Fibroblast of pulmonary artery (primary cell): Measurements from ENCODE around the gene ZSCAN2.
"Not testable (repeated sequence)": the region's sequence is repeated elsewhere in the genome, so short reads cannot be mapped to it uniquely, and the experiment has no call there.

Source experiments
- DNase-seq: peaks from one replicate; pipeline ENCODE4 v3.0.0-alpha.2; 2010; ENCODE audit warnings: low read depth
- H3K4me3 ChIP-seq: replicated peaks from 2 replicates; pipeline ENCODE4 v1.5.1; 2011; ENCODE audit warnings: low read depth, mild to moderate bottlenecking, control low read depth, low read length, moderate library complexity
- TF ChIP-seq, protein P1 (sequence below): IDR thresholded peaks from 2 replicates; pipeline ENCODE4 v1.5.1; 2011; ENCODE audit warnings: mild to moderate bottlenecking, control low read depth, low read length, inconsistent platforms; ENCODE audit errors: missing control alignments

The ZSCAN2 gene

DNA sequence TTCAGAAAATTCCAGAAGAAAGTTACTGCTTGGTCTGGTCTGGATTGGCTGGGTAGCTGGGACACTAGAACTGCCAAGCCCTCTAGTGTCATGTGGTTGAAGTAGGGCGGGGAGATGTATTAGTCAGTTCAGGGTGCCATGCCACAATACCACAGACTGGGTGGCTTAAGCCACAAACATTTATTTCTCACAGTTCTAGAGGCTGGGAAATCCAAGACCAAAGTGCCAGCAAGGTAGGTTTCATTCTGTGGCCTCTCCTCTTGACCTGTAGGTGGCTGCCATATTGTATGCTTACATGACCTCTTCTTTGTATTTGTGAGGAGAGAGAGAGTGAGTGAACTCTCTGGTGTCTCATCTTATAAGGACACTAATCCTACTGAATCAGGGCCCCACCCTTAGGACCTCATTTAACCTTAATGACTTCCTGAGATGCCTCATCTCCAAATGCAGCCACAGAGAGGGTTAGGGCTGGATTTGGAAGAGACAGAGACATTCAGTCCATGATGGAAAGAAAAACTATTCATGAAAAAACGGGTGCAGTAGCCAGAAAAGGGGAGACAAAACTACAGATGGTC, 18.1 kb upstream of the ZSCAN2 start:
- H3K4me3 ChIP-seq = no peak overlapping the region
- TF ChIP-seq, protein P1, sequence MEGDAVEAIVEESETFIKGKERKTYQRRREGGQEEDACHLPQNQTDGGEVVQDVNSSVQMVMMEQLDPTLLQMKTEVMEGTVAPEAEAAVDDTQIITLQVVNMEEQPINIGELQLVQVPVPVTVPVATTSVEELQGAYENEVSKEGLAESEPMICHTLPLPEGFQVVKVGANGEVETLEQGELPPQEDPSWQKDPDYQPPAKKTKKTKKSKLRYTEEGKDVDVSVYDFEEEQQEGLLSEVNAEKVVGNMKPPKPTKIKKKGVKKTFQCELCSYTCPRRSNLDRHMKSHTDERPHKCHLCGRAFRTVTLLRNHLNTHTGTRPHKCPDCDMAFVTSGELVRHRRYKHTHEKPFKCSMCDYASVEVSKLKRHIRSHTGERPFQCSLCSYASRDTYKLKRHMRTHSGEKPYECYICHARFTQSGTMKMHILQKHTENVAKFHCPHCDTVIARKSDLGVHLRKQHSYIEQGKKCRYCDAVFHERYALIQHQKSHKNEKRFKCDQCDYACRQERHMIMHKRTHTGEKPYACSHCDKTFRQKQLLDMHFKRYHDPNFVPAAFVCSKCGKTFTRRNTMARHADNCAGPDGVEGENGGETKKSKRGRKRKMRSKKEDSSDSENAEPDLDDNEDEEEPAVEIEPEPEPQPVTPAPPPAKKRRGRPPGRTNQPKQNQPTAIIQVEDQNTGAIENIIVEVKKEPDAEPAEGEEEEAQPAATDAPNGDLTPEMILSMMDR = no peak
- DNase-seq = no peak

DNA sequence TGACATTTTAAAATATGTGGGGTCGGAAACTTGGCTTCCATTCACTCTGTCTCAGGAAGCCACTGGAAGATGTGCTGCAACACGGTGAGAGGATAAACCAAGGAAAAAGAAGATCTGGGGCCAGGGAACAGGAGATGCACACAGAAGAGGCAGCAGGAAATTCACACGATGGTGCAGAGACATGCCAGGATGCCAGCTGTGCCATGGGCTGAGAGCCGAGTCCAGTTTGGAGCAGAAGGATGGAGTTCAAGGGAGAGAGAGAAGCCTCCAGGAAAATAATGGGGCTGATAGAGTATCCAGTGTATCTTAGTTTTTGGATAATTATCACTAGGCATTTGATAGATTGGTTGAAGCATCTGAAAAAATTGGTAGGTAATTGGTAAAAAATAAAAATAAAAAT, 16.9 kb upstream of the ZSCAN2 start:
- DNase-seq = peak; percentile 19
- not testable (repeated sequence) for H3K4me3 ChIP-seq

DNA sequence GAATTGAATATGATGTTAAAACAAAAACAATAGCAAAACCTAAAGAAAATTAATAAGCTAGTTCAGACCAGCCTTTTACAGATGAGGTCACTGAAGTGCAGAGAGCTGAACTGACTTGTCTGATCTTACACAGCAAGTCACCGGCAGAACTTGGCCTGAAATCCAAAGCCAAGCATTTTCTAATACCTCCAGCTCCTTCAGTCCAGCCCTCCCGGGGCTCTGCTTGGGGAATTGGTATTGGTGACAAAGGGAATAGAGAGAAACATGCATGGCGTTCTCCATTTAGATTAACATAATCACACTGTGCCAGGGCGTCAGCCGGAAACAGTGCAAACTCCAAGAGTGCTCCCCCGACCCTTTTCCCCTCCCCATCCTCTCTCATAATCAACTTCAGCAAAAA, 14.1 kb upstream of the ZSCAN2 start:
- TF ChIP-seq, protein P1 = no peak
- DNase-seq = no peak
- no peak overlapping the region for H3K4me3 ChIP-seq

DNA sequence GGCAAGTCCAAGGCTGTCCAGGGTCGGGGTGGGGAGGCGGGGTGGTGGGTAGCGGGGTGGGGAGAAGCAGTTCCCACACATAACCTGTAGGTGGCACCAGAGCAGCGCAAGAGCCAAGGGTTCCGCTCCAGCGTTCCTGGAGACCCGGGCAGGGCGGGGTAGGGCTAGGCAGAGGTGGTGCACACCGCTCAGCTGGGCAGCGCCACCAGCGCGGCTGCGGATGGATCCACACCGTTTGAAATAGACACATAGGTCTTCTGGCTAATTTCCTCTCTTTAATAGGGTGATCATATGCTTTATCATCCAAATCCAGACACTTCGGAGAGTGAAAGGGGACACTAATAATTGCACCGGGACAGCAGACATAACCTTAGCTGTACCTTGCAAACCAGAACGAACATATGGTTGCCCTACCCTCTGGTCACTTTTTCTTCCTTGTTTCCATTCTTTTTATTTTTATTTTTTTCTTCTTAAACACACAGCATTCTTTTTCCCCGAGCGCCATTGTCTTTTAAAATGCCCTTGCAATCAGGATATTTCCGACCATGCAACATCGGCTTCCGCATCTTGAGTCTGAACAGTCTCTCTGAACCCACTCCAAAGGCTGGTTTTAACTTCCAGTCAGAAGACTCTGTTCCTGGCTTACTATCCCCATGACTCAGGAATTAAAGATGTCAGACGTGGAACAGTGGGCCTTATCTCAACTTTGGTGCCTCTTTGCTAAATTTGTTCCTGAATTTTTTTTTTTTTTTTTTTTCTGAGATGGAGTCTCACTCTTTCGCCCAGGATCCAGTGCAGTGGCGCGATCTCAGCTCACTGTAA, 12.5 kb upstream of the ZSCAN2 start:
- DNase-seq = peak; percentile 78
- H3K4me3 ChIP-seq = peak overlapping the region; percentile 47
- TF ChIP-seq, protein P1 = peak; percentile 66

DNA sequence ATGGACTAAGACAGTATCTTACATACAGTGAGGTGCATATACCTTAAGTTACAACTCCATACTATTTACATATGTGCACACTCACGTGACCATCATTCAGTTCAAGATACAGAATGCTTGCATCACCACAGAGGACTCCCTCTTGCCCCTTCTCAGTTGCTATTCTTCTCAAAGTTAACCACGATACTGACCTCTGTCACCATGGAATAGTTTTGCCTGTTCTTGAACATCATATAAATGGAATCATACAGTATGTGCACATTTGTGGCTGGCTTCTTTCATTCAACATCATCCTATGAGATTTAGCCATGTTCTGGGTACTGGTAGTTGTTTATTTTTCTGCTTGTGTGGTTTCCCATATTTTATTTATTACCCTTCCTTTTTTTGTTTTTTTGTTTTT, 10.4 kb upstream of the ZSCAN2 start:
- peak; percentile 11 for DNase-seq
- H3K4me3 ChIP-seq = no peak overlapping the region
- TF ChIP-seq, protein P1 = no peak

DNA sequence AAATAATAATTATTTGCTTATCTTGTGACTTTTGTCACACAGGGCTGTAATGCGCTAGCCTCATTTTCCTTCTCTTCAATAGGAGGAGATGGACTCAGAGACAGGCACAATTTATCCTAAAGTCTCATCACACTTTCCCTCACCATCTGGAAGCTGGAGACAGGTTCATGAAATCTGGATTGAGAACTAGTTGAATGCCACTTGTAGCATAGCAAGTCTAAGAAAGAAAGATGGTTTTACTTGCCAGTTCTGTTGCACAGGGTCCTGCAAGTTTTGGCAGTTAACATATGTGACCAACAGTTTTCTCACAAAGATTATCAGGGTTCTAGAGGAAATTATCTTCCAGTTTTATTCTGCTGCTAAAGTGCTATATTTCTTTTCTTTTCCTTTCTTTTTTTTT, 9.0 kb upstream of the ZSCAN2 start:
- TF ChIP-seq, protein P1 = no peak
- H3K4me3 ChIP-seq = no peak overlapping the region
- no peak for DNase-seq

DNA sequence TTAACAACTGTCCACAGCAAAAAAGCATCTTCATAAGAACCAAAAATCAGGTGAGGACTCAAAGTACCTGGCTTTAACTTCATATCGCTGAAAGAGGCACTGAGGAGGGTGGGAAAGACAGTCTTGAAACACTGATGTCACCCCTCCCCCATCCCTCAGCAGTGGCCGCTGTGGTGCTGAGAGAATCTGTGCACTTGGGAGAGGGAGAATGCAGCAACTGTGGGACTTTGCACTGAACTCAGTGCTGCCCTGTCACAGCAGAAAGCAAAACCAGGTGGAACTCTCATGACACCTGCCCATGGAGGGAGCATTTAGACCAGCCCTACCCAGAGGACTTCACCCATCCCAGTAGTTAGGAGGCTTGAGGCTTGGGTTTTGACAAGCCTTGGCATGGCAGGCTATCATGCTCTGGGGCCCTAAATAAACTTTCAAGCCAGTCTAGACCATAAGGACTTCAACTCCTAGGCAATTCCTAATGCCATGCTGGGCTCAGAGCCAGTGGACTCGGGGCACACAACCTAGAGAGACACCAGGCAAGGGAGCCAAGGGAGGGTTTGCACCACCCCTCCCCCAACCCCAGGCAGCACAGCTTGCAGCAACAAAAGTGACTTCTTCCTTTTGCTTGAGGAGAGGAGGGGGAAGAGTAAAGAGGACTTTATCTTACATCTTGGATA, 6.1 kb upstream of the ZSCAN2 start:
- TF ChIP-seq, protein P1 = no peak
- no peak overlapping the region for H3K4me3 ChIP-seq
- DNase-seq = no peak
